Omental fat pad (tissue), 4 donors: ENCODE data around the gene ARHGEF4. TPM values are rescaled to one million over a fixed set of nuclear protein-coding genes. Genes with fewer than 3 reads are reported as not detected.

ENCODE experiments used
- ATAC-seq: fragments of 150-250 bp; one replicate; pipeline ENCODE4 v1.9.1; 2016; ENCODE audit warnings: mild to moderate bottlenecking, moderate library complexity; ENCODE audit not compliant: low FRiP score
- DNase-seq: peaks from one replicate; pipeline ENCODE4 v3.0.0-alpha.2; 2019; ENCODE audit warnings: low spot score
- total RNA-seq, 4 donors: library from RNA; depleted of rRNA; stranded (reverse); fragments of >200 nt; gene quantifications; one replicate each; pipeline ENCODE4 v1.1.0, GENCODE V29; 2016
- TF ChIP-seq, protein P1 (sequence below), 3 donors: fragments of 450-650 bp; IDR thresholded peaks; one replicate each; pipeline ENCODE4 v1.5.1; 2016 to 2017; ENCODE audit warnings: antibody characterized with exemption in 3 of 3, mild to moderate bottlenecking in 3 of 3, moderate library complexity in 2 of 3

Gene ARHGEF4
- total RNA-seq, 4 donors from 2014 or later = 2.0 to 18.0 (median 15.0) TPM

DNA sequence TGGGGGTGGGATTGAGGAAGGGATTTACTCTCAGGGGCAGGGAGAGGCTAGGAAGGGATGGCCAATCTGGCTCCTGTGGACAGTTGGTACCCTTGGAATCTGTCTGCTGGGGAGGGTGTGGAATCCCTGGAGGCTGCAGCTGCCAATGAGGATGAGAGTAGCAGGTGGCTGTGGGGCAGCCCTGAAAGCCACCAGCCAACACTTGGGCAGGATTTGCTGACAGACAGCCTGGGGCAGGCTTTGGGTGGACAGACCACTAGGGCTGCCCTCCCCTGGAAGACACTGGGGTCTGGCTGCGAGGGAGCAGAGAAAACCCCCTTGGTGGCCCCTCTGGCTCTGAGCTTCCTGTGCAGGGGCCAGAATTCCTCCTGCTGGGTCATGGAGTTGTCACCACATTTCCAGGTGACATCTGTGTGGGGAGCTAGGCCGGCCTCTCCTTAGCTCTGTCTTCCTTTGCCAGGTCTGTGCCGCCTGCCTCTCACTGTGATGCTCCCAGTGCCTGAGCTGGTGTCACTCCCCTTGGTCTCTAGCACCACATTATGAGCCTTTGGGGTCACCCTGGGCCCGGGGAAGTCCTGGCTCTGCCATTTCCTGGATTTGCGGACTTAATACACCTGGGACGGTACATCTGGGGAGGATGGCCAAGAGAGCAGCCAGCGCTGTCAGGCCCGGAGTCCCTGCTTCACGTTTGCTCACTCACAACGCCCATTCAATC lies 13.4 kb upstream of the ARHGEF4 start:
- TF ChIP-seq, protein P1, sequence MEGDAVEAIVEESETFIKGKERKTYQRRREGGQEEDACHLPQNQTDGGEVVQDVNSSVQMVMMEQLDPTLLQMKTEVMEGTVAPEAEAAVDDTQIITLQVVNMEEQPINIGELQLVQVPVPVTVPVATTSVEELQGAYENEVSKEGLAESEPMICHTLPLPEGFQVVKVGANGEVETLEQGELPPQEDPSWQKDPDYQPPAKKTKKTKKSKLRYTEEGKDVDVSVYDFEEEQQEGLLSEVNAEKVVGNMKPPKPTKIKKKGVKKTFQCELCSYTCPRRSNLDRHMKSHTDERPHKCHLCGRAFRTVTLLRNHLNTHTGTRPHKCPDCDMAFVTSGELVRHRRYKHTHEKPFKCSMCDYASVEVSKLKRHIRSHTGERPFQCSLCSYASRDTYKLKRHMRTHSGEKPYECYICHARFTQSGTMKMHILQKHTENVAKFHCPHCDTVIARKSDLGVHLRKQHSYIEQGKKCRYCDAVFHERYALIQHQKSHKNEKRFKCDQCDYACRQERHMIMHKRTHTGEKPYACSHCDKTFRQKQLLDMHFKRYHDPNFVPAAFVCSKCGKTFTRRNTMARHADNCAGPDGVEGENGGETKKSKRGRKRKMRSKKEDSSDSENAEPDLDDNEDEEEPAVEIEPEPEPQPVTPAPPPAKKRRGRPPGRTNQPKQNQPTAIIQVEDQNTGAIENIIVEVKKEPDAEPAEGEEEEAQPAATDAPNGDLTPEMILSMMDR (IDR thresholded peaks at IDR 0.05) = no peak
- ATAC-seq (no peak), DNase-seq (no peak)

DNA sequence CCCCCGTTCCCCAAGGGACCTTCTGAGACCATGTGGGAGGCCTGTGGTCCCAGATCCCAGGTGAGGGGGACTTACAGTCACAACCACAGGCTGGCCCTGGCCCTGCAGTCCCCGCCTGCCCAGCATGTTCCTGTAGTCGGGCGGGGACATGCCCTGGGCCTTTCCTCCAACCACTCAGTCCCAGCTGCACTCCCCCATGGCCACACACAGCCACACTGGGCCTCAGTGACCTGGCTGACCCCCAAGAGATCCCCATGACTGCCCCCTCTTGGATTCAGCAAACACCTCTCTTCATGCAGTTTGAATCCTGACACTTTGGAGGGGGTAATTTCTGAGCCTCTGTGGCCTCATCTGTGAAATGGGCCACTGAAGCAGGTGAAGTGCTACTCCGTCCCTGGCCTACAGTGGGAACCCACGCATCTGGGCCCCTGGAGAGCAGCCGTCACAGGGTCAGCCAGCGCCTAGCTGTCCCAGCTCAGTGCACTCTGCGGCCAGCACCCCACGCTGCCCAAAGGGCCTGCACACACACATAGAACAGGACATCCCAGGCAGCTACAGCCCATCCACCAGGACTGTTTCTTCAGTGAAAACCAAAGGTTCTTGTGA lies 12.7 kb upstream of the ARHGEF4 start:
- TF ChIP-seq, protein P1 (IDR thresholded peaks at IDR 0.05) = no peak
- no peak for DNase-seq
- ATAC-seq = no peak

DNA sequence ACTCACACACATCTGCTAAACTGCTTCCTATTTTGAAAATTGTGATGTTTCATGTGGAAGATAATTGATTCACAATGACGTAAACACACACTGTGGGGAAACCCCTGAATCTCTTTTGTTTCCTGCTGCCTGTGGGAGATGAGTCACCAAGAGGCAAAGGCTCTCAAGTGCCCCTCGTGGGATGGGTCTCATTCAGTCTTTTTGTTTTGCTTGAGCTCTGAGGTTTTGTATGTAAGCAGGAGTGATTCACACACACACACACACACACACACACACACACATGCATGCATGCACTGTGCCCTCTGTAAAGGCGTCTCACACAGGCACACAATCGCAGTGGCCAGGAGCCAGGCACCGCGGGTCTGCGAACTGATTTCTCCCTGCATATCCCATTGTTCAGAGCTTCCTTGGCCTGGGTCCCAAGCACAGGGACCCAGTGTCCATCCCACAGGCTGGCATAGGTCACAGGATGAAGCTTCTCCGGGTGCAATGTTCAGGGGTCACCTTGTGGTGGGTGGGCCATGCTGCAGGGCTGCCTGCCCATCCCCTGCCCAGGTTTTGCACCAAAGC lies 12.1 kb upstream of the ARHGEF4 start:
- ATAC-seq (no peak), DNase-seq (no peak)
- TF ChIP-seq, protein P1 (IDR thresholded peaks at IDR 0.05) = no peak

DNA sequence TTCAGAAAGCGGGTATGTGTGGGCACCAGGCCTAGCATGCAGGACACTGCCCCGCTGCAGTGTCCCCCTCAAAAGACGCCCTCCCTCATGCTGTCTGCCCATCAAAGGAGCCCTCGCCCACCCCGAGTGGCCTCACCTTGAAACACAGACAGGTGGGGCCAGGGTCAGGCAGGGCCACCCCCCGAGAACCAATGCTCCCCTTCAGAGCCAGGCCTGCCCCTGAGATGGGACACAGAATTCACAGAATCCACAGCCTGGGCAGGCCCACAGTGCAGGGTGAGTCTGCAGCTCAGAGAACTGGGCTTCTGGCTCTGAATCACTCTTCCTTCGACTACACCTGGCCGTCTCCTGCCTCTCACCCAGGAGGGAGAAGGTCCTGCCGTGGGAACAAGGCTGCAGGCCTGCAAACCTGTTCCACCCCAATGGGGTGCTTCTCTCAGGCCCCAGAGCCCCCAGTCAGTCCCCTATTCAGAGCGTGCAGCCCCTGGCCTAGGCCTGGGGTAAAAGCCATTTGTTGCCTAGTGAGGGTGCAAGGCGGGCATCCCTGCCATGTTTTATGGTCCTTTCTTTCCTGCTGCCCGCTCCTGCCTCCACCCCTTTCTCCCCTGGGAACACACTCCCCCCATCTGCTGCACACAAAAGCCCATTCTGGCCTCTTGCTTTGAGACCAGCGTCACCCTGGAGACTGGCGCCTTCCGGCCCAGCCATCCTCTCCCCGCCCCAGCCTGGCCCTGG lies 11.3 kb upstream of the ARHGEF4 start:
- no peak for ATAC-seq
- DNase-seq = no peak
- TF ChIP-seq, protein P1 (IDR thresholded peaks at IDR 0.05) = no peak

DNA sequence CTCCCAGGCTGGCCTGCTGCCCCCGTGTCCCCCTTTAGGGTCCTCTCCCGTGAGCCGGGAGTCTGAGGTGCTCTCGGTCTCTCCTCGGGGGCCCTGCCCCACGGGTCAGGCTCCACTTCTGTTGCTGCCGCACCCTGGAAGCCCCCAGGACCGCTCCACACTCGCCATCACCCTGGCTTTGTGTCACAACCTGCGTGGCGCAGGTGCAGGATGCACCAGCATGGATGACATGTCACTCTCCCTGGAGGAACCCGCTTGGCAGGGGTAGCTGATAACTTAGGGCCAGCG lies 10.8 kb upstream of the ARHGEF4 start:
- no peak for ATAC-seq
- no peak for DNase-seq
- TF ChIP-seq, protein P1 (IDR thresholded peaks at IDR 0.05) = no peak

DNA sequence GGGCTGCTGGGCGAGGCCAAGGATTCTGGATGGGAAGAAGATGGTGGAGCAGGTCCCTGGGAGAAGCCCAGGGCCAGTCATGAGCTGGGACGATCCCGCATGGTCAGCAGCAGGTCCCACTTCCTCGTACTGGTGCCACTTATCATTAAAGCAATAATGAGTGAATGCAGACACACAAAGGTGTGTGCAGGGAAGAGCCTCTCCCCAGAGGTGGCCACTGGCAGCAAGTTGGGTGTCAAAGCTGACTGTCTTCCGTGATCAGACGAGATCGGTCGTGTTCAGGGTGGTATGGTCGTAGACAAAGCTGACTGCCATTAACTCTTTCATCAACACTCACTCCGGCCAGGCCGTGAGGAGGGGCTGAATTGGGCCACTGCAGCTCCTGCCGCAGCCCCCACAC lies 10.3 kb upstream of the ARHGEF4 start:
- ATAC-seq = no peak

More for the DNA sequence above, 10.3 kb upstream of the ARHGEF4 start:
- TF ChIP-seq, protein P1 (IDR thresholded peaks at IDR 0.05) = no peak
- no peak for DNase-seq
